Ishikawa (cell line): Measurements from ENCODE around the gene ADCYAP1.

Experiments used
- CEBPB ChIP-seq: IDR thresholded peaks from 2 replicates; pipeline ENCODE4 v1.6.1; 2012
- CREB1 ChIP-seq: IDR thresholded peaks from 2 replicates; pipeline ENCODE4 v1.6.1; 2012; ENCODE audit warnings: low read depth
- EGR1 ChIP-seq: IDR thresholded peaks from 2 replicates; pipeline ENCODE4 v1.6.1; 2012
- EP300 ChIP-seq: IDR thresholded peaks from 2 replicates; pipeline ENCODE4 v1.6.1; 2012; ENCODE audit warnings: borderline replicate concordance
- FOXM1 ChIP-seq: IDR thresholded peaks from 2 replicates; pipeline ENCODE4 v1.6.1; 2012; ENCODE audit warnings: low read depth, borderline replicate concordance
- NFIC ChIP-seq: IDR thresholded peaks from 2 replicates; pipeline ENCODE4 v1.6.1; 2012
- RAD21 ChIP-seq: IDR thresholded peaks from 2 replicates; pipeline ENCODE4 v1.6.1; 2012; ENCODE audit warnings: low read depth
- REST ChIP-seq: IDR thresholded peaks from 2 replicates; pipeline ENCODE4 v1.6.1; 2012; ENCODE audit warnings: low read depth, mild to moderate bottlenecking
- TAF1 ChIP-seq: IDR thresholded peaks from 2 replicates; pipeline ENCODE4 v1.6.1; 2012; ENCODE audit warnings: low read depth, mild to moderate bottlenecking
- TCF12 ChIP-seq: IDR thresholded peaks from 2 replicates; pipeline ENCODE4 v1.6.1; 2012; ENCODE audit warnings: low read depth
- YY1 ChIP-seq: IDR thresholded peaks from 2 replicates; pipeline ENCODE4 v1.6.1; 2012; ENCODE audit warnings: low read depth
- ZBTB7A ChIP-seq: IDR thresholded peaks from 2 replicates; pipeline ENCODE4 v1.6.1; 2012; ENCODE audit warnings: low read depth

GRCh38 chr18:955384-956066, 50.9 kb downstream of the ADCYAP1 start:
- TF ChIP-seq FOXM1, result no peak
- no peak for TF ChIP-seq TAF1
- no peak for TF ChIP-seq NFIC
- TF ChIP-seq EP300, result no peak
- no peak for TF ChIP-seq YY1
- no peak for TF ChIP-seq RAD21
- TF ChIP-seq REST, result no peak
- no peak for TF ChIP-seq ZBTB7A
- no peak for TF ChIP-seq CREB1
- no peak for TF ChIP-seq CEBPB
- TF ChIP-seq EGR1, result no peak
- TF ChIP-seq TCF12, result no peak
